Left kidney (tissue), 1 donor: ENCODE measurements around the gene SAMD9. TPM values are rescaled to one million over a fixed set of nuclear protein-coding genes. Genes with fewer than 3 reads are reported as not detected.

Experiments used
- polyA plus RNA-seq: library from polyadenylated mRNA; unstranded; fragments of 120-200 nt; gene quantifications from one replicate; pipeline ENCODE4 v1.2.1, GENCODE V29; 2013; ENCODE audit not compliant: insufficient read length

Gene SAMD9
- polyA plus RNA-seq, 1 donor, result 5.6 TPM

Other genes starting within 250 kb of the SAMD9 start
- gene SAMD9L, start 30.4 kb upstream of the SAMD9 start, polyA plus RNA-seq, result 4.1 TPM
- 5.9 TPM for gene HEPACAM2, start 108.5 kb upstream of the SAMD9 start, polyA plus RNA-seq
- 36.3 TPM for gene VPS50, start 114.4 kb upstream of the SAMD9 start, polyA plus RNA-seq